ENCODE results near the gene SCGB1A1.

The SCGB1A1 gene

GRCh38 chr11:62421996-62422395, 3.2 kb downstream of the SCGB1A1 start:
- no peak for DNase-seq (ENCODE audit: low read depth)

GRCh38 chr11:62423012-62423411, 4.2 kb downstream of the SCGB1A1 start:
- DNase-seq (ENCODE audit: low read depth): no peak

DNA sequence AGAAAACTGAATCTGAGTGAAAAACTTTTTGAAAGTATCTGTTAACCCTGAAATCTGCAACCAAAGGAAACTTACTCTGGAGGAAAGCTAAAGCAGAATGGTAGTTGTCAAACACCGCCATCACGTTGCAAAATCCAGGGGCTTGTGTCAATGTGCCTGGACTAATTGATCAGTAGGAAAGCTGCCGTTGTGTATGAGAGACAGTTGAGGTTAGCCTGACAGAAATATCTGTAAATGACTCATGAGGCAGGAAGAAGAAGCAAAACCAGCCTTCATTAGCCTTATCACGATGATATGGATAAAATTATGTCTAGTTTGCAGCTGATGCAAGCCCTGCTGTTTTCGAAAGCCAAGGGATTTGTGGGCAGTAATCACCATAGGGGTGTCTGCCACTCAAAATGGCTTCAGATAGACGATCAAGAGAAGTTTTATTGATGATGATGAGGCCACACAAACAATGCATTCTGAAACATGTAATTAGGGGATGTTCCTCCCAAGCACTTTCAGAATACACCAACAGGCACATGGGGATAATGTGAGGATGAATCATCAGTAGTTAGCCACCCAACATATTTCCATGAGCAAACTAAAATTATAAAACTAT, 8.9 kb downstream of the SCGB1A1 start:
- no peak for DNase-seq (ENCODE audit: low read depth)

DNA sequence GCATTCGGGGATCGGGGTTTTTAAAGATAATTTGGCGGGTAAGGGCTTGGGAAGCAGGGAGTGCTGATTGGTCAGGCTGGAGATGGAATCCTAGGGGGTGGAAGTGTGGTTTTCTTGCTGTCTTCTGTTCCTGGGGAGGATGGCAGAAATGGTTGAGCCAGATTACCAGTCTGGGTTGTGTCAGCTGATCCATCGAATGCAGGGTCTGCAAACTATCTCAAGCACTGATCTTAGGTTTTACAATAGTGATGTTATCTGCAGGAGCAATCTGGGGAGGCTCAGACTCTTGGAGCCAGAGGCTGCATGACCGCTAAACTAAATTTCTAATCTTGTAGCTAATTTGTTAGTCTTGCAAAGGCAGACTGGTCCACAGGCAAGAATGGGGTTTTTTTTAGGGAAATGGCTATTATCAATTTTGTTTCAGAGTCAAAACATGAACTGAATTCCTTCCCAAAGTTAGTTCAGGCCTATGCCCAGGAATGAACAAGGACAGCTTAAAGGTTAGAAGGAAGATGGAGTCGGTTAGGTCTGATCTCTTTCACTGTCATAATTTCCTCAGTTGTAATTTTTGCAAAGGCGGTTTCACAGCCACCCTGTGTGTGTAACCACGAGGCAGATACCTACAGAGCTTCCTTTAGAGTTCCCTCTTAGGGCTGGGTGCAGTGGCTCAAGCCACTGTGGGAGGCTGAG, 10.2 kb downstream of the SCGB1A1 start:
- no peak for DNase-seq (ENCODE audit: low read depth)

- no peak for DNase-seq (ENCODE audit: low read depth)
These were observed 11.6 kb downstream of the SCGB1A1 start for GRCh38 chr11:62430425-62430824.

DNA sequence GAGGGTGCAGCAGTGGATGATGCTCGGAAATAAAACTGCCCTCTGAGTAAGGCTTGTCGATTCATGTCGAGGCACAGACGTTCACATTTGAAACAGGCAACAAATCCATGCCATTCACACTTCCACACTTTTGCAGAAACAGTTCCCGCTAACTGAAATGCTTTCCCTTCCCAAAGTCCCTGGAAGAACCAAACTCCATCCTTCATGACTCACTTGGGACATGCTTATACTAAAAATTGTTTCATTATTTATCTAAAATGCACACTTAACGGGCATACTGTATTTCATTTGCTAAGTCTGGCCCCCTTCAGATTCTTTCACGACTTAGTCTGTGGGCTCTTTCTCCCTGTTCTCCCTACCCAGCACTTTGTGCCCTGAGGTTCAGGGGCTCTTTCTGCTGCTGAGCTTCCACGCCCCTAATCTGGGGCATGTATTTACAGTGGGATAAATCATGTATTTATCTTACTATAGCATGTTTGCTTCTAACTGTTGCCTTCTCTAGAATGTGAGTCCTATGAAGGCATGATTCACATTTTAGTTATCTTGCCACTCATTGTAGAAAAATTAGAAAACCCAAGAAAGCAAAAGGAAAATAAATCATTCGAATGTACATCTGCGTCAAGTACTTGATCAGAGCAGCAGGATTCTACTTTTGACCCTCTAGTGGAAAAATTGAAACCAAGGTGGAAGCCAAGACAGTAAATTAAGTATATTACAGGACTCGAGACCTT, 12.5 kb downstream of the SCGB1A1 start:
- no peak for DNase-seq (ENCODE audit: low read depth)

DNA sequence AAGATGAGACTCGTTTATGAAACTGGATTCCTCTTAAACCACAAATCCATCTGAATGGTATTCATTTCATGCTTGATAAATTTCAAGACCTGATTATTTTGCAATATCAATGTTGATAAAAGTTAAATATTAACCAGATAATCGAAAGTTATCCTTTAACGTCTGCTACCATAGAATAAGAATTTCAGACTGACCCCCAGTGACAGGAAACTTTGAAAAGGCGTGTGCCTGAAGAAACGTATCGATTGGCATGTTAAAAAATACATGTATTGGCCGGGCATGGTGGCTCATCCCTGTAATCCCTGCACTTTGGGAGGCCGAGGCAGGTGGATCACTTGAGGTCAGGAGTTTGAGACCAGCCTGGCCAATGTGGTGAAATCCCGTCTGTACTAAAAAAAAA, 13.9 kb downstream of the SCGB1A1 start:
- DNase-seq (ENCODE audit: low read depth): no peak

DNA sequence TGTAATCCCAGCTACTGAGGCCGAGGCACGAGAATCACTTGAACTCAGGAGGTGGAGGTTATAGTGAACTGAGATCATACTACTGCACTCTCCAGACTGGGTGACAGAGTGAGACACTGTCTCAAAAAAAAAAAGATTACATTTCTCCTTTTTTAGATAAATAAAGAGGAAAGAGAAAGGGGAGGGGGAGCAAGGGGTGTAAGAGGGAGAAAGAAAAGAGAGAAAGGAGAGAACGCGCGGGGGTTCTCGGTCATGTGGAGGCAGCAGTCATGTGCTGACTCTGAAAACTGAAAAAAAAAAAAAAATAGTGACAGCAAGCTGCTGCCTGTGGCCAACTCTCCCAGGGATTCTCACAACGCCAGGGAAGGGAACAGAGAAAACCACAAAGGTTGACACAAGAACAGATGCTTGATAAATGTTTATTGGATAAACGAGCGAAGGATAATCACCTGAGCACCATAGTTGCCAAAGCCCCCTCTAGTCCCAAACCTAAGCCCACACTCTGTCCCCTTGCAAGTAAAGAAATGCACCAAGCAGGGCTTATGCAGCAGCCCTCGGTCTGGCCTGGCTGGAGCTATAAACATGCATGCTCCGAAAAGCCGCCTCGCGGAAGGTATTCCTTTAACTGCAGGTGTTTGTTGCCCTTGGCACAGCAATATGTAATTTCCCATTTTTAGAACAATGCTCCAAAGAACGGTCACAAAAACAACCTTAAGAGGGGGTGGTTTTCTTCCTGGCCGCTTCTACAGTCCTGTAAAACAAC, 14.5 kb downstream of the SCGB1A1 start:
- DNase-seq (ENCODE audit: low read depth): no peak

- no peak for DNase-seq (ENCODE audit: low read depth)
These were observed 15.1 kb downstream of the SCGB1A1 start for GRCh38 chr11:62433904-62434276.

GRCh38 chr11:62435846-62436660, 17.2 kb downstream of the SCGB1A1 start:
- DNase-seq (ENCODE audit: low read depth): no peak

DNA sequence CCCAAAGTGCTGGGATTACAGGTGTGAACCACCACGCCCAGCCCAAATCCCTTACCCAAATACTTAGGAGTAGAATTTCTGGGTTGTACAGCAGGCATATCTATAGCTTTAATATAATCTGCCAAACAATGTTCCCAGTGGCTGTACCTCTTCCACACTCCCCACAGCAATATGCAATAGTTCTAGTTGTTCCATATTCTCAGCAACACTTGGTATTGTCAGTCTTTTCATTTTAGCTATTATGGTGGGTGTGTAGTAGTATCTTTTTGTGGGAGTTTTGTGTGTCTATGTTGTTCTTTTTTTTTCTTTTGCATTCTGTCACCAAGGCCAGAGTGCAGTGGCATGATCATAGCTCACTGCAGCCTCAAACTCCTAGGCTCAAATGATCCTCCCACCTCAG, 18.8 kb downstream of the SCGB1A1 start:
- no peak for DNase-seq (ENCODE audit: low read depth)

- no peak for DNase-seq (ENCODE audit: low read depth)
These were observed 19.8 kb downstream of the SCGB1A1 start for GRCh38 chr11:62438641-62439040.

- no peak for DNase-seq (ENCODE audit: low read depth)
These were observed 21.2 kb downstream of the SCGB1A1 start for GRCh38 chr11:62439785-62440602.

GRCh38 chr11:62443390-62444235, 24.8 kb downstream of the SCGB1A1 start:
- DNase-seq (ENCODE audit: low read depth): no peak

- DNase-seq (ENCODE audit: low read depth): no peak
These were observed 25.5 kb downstream of the SCGB1A1 start for GRCh38 chr11:62444236-62444833.

GRCh38 chr11:62444835-62445234, 26.0 kb downstream of the SCGB1A1 start:
- no peak for DNase-seq (ENCODE audit: low read depth)

- no peak for DNase-seq (ENCODE audit: low read depth)
These were observed 26.5 kb downstream of the SCGB1A1 start for GRCh38 chr11:62445314-62445740.

DNA sequence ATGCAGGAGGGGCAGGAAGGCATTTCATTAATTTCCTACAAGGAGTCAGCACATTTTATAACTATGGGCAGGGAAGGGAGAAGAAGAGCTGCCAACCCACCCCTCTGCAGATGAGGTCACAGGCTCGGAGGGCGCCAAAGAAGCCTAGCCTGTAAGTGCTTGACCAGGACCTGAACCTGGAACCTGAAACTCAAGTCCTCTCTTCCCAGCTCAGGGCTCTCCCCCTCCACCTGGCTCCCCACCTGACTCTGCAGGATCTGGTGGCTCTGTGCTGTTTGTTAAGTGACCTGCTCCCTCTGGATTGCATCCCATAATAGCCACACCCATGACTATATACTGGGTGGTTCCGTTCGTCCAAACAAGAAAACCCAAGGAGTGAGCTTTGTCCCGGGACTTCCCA, 27.3 kb downstream of the SCGB1A1 start:
- no peak for DNase-seq (ENCODE audit: low read depth)

DNA sequence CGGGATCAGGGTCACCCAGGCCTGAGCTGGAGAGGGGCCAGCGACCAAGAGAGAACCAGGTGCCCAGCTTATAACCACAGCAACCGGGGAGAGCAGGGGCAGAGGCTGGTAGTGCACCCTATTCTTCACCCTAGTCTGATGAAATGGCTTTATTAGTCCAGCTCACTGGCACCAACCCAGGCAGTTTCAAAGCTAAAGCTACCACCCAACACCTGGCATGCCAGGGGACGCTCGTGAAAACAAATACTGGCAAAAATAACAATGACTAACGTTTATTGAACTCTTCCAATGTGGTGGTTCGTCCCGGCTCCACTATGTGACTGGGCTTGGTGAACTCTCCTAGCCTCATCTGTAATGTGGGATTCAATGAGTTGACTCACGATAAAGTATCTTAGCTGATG, 30.6 kb downstream of the SCGB1A1 start:
- DNase-seq (ENCODE audit: low read depth): no peak

Measured in activated T-helper 9 cell treated with anti-CD3 and anti-CD28 coated beads, Interleukin-2, amount 50 U/mL, for 16 hours (primary cell).